Activated naive CD8-positive, alpha-beta T cell treated with anti-CD3 and anti-CD28 coated beads, Interleukin-2, amount 10 ng/mL, durations not matched to agents 7 days and 5 days (primary cell): Measurements from ENCODE around the gene OXT. TPM values are rescaled to one million over a fixed set of nuclear protein-coding genes. Genes with fewer than 3 reads are reported as not detected.

Experiments used
- ATAC-seq: fragments of 150-1000 bp; cut with Tn5 transposase; one replicate; pipeline ENCODE4 v1.10.0; 2021; ENCODE audit warnings: low read depth, moderate library complexity
- POLR2A ChIA-PET: fragments of 350-600 bp; sonication (Branson Sonifier 250); formaldehyde crosslinking; loops from one replicate; lab custom pipeline; 2021; ENCODE audit warnings: antibody characterized with exemption; lab: Charles Lee
- DNase-seq: peaks from one replicate; pipeline ENCODE4 v3.0.0; 2021
- H3K27ac Mint-ChIP-seq: one replicate; pipeline ENCODE4 v1.8.0; 2022; ENCODE audit warnings: mild to moderate bottlenecking, mixed read lengths
- H3K27me3 Mint-ChIP-seq: one replicate; pipeline ENCODE4 v1.8.0; 2022; ENCODE audit warnings: mild to moderate bottlenecking, moderate library complexity, mixed read lengths
- H3K36me3 Mint-ChIP-seq: one replicate; pipeline ENCODE4 v1.8.0; 2021; ENCODE audit warnings: mild to moderate bottlenecking, mixed read lengths
- H3K4me1 Mint-ChIP-seq: one replicate; pipeline ENCODE4 v1.8.0; 2021; ENCODE audit warnings: mixed read lengths
- H3K4me3 Mint-ChIP-seq: one replicate; pipeline ENCODE4 v1.8.0; 2022; ENCODE audit warnings: mild to moderate bottlenecking, moderate library complexity, mixed read lengths
- H3K9me3 Mint-ChIP-seq: one replicate; pipeline ENCODE4 v1.8.0; 2021; ENCODE audit warnings: mixed read lengths
- total RNA-seq, 2 experiments: library from RNA; stranded (reverse); gene quantifications; one replicate each; pipeline ENCODE4 v1.2.3, GENCODE V29; 2021

The OXT gene
- total RNA-seq, 2 experiments from 2014 or later, result 0.68 to 0.89 TPM

DNA sequence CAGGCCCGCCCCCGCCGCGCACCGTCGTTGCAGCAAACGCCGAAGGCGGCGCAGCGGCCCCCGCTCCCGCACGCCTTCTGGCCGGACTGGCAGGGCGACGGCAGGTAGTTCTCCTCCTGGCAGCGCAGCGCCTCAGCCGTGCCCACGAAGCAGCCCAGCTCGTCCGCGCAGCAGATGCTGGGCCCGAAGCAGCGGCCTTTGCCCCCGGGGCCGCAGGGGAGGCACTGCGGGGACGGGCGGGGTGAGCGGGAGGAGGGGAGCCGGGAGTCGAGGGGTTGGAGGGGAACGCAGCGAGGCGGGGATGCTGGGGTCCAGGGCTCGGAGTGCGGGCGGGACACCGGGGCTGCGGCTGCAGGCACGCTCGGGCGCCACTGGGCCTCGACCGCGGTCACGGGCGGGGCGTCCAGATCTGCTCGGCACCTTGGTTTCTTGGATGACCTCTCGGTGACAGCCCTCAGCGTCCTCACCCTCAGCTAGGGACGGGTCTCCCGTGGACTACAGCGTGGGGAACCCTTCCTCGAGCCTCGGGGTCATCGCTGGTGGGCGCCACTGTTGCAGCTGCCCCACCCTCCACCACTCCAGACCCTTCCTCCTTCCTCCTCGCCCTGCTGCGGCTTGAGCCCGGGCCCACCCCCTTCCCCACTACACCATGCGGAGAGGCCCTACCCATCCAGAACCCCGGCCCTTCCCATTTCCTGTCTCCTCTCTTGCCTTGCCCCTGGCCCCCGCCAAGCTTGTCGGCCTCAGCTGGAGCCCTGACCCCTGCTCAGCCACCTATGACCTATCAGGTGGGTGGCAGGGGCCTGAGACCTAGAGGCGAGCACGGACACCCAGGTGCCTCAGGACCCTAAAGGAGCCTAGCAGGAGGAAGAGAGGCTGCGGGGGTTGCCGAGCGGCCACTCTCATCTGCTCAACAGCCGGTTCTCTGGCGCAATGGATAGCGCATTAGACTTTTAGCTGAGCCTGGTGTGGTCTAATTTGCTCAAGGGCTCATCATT, 11.8 kb downstream of the OXT start:
- Mint-ChIP-seq H3K36me3 (no peaks in the 10 kb centered on the region), H3K27me3 (peaks cover 56% of the 10 kb centered on the region), H3K9me3 (no peaks in the 10 kb centered on the region), H3K4me3 (peak overlapping the region; percentile 28), H3K4me1 (peaks cover 5% of the 10 kb centered on the region), H3K27ac (no peak overlapping the region)
- POLR2A ChIA-PET, result interaction anchor here (1.3 kb wide), 1 partner anchor 9 kb away, joined by 3 read pairs; no protein-coding TSS in a partner anchor
- ATAC-seq (peak; percentile 34), DNase-seq (no peak)

DNA sequence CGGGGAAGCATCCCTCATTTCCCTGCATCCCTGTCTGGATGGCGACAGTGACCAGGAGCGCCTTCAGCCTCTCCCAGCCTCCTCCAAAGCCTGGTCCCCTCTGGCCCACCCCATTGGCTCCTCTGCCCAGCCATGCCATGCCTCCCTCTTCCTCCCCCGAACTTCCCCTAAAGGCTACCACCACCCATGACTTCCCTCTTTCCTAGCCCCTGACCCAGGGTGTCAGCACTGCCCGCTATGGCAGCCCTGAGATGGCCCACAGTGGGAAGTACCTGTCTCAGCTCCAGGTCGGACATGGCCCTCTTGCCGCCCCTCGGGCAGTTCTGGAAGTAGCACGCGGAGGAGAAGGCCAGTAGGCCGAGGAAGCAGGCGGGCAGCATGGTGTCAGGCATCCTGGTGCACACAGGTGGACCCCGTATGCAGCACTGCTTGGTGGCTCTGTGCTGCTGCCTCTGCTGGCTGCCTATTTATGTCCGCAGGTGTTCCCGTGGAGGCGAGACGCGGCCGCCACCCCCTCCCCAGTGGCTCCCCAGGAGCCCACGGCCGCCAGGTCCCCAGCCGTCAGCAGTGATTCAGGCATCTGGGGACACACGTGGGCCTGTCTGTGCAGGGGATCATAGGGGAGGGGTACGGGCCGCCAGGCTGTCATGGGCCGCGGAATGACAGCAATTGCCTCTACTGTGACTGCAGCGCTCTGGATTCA, 13.0 kb downstream of the OXT start, which contains the start of gene AVP:
TSS of gene AVP (minus strand) at position 442 of the 703 bp plus-strand sequence. CDS start at position 392, 50 bp downstream.
- POLR2A ChIA-PET, result interaction anchor here (1.3 kb wide), 1 partner anchor 8 kb away, joined by 3 read pairs; no protein-coding TSS in a partner anchor
- Mint-ChIP-seq H3K27ac (no peak within 1 kb of the TSS), H3K9me3 (no peaks in the 10 kb centered on the region), H3K4me3 (peak within 1 kb of the TSS; percentile 28), H3K36me3 (no peaks in the 10 kb centered on the region), H3K4me1 (peaks cover 5% of the 10 kb centered on the region), H3K27me3 (peaks cover 46% of the 10 kb centered on the region)
- DNase-seq, result no peak
- no peak for ATAC-seq

DNA sequence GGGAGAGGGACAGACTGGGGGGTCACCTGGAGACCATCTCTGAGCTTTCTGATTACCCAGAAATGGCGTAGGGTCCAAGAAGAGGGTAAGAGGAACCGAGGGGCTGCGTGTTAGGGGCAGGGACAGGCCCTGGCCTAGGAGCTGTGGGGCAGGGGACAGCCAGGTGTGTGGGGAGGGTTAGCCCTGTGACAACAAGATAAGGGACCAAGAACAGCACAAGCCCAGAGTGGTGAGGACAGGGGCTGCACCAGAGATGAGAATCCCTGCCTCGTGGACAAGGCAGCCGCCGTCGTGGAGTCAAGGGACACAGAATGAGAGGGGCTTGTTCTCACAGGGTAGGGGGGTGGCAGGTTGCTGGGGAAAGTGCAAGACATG, 13.6 kb downstream of the OXT start:
- peaks cover 40% of the 10 kb centered on the region for H3K27me3 Mint-ChIP-seq
- POLR2A ChIA-PET, result interaction anchor here (1.3 kb wide), 1 partner anchor 8 kb away, joined by 3 read pairs; no protein-coding TSS in a partner anchor
- no peak for DNase-seq

DNA sequence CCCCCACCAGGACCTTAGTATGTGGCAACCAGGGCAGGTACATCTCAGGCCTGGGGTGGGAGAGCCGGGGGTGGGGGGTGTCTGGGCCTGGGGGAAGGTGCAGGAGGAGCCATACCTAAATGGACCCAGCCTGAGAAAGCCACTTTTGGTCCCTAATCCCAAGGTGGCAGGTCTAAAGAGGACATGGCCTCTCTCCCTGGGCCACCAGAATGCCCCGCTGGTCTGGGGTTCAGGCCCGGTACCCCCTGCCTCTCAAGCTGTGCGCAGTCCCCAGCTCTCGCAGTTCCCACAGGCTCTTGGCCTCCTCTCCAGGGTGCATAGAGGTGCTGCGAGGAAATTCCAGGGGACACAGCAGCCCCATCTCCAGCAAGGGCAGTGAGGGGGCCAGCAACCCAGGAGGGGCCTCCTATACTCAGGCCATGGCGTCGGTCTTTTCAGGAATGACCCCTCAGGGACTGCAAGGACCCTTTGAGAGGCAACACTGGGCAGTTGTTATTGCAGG, 14.2 kb downstream of the OXT start:
- H3K4me3 Mint-ChIP-seq, result no peak overlapping the region
- no peak overlapping the region for H3K27ac Mint-ChIP-seq
- ATAC-seq (no peak), DNase-seq (no peak)
- POLR2A ChIA-PET, result no interaction called here
- peaks cover 35% of the 10 kb centered on the region for H3K27me3 Mint-ChIP-seq
- no peaks in the 10 kb centered on the region for H3K9me3 Mint-ChIP-seq
- no peaks in the 10 kb centered on the region for H3K36me3 Mint-ChIP-seq
- H3K4me1 Mint-ChIP-seq, result peaks cover 10% of the 10 kb centered on the region

More for the DNA sequence above, 13.6 kb downstream of the OXT start:
- Mint-ChIP-seq H3K27ac (no peak overlapping the region), H3K9me3 (no peaks in the 10 kb centered on the region), H3K4me1 (peaks cover 5% of the 10 kb centered on the region), H3K36me3 (no peaks in the 10 kb centered on the region), H3K4me3 (no peak overlapping the region)
- no peak for ATAC-seq

DNA sequence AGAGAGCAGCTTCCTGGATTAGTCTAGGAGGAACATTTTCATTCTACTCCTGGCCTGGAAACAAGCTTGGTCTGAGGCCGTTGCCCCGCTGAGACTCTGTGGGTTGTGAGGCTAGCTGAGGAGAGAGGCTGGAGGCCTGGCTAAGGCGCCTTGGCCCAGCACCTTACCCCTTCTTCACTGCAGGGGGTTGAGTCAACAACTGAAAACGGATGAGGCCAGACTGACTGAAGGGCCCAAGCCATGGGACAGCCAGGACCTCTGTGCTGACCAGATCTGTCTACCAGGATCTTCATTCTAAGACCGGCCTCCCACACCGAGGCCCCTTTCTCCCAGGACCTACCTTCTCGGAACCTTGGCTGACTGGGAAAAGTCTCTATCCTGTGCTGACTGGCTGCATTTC, 16.6 kb downstream of the OXT start:
- DNase-seq (no peak), ATAC-seq (no peak)
- H3K36me3 Mint-ChIP-seq, result no peaks in the 10 kb centered on the region
- H3K27me3 Mint-ChIP-seq, result peaks cover 26% of the 10 kb centered on the region
- H3K4me3 Mint-ChIP-seq, result no peak overlapping the region
- peaks cover 15% of the 10 kb centered on the region for H3K4me1 Mint-ChIP-seq
- no peak overlapping the region for H3K27ac Mint-ChIP-seq
- no peaks in the 10 kb centered on the region for H3K9me3 Mint-ChIP-seq
- POLR2A ChIA-PET, result no interaction called here

DNA sequence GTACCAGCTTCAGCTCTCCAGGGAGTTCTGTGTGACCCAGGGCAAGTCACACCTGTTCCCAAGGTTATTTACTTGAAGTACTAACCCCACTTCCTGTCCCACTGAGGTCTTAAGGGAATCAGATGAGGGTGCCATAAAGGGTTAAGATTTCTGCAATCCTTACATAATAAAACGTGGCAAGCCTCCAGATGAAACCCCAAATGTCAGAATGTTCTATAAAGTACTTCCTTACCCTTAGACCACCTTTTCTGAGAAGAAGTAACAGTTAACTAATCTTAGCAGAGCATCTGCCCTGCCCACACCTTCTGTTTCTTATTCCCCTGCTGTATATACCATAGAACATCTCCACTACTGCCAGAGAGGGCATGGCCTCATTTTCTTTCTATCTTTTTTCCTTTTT, 19.1 kb downstream of the OXT start:
- H3K4me3 Mint-ChIP-seq, result no peak overlapping the region
- H3K36me3 Mint-ChIP-seq, result no peaks in the 10 kb centered on the region
- no peak for DNase-seq
- no peak for ATAC-seq
- no peaks in the 10 kb centered on the region for H3K9me3 Mint-ChIP-seq
- POLR2A ChIA-PET, result interaction anchor here (0.7 kb wide), 1 partner anchor 379 kb away, joined by 3 read pairs; no protein-coding TSS in a partner anchor
- peaks cover 11% of the 10 kb centered on the region for H3K27me3 Mint-ChIP-seq
- peaks cover 20% of the 10 kb centered on the region for H3K4me1 Mint-ChIP-seq
- H3K27ac Mint-ChIP-seq, result no peak overlapping the region

DNA sequence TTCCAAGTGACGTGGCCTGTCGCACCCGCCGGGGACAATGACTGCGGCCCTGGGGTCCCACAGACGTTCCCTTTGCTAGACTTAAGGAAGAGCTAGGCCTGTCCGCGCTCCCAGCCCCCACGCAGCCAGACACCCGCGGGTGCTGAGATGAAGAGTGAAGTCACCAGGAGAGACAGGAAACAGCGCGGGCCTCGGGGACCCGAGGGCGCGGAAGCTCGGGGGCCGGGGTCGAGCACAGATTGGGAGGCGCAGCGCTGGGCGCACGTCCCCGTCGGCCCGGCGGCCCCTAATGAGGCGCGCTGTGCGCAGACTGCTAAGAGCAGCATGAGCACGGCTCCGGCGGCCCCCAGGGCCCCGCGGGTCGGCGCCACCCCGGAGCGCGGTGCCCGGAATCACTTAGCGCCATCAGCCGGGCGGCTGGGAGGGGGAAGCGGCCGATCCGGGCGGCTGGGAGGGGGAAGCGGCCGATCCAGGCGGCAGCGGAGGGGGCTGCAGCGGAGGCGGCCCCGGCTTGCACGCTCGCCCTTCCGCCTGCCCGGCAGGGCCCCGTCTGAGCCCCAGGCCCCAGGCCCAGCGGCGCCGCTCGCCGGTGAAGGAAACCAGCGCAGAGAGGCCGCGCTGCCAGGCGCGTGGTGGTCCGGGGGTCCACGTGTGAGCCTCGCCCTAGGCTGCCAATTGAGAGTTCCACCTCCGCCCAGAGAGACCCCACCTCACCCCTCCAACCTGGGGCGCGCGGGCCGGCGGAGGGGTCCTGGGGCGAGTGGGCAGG, 21.4 kb downstream of the OXT start:
- Mint-ChIP-seq H3K27me3 (peaks cover 11% of the 10 kb centered on the region), H3K4me3 (peak overlapping the region; percentile 93), H3K27ac (peak overlapping the region; percentile 97), H3K9me3 (no peaks in the 10 kb centered on the region), H3K4me1 (peaks cover 20% of the 10 kb centered on the region), H3K36me3 (no peaks in the 10 kb centered on the region)
- ATAC-seq (peak; percentile 71), DNase-seq (peak; percentile 72)
- POLR2A ChIA-PET, result interaction anchor here (0.9 to 2.3 kb wide), 8 partner anchors 8 to 111 kb away, joined by 3 to 13 read pairs (median 3); partner anchors contain the start of gene AVP

DNA sequence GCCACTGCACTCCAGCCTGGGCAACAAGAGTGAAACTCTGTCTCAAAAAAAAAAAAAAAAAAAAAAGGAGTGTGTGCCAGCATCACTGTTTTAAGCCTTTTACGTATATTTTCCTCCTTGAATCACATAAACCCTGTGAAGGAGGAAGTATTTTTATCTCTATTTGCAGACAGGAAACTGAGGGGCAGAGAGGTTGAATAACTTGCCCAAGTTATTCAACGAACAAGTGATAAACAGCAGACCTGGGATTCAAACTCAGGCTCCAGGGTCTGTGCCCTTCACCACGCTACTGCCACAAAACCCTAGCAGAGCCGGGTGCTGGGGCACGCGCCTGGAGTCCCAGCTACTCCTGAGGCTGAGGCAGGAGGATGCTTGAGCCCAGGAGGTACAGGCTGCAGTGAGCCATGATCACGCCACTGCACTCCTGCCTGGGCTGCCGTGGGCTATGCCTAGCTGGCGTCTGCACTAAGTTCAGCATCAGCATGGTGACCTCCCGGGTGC, 22.5 kb downstream of the OXT start:
- DNase-seq, result no peak
- H3K4me1 Mint-ChIP-seq, result peaks cover 20% of the 10 kb centered on the region
- peak overlapping the region; percentile 43 for H3K27ac Mint-ChIP-seq
- no peaks in the 10 kb centered on the region for H3K36me3 Mint-ChIP-seq
- POLR2A ChIA-PET, result interaction anchor here (1.3 to 2.3 kb wide), 2 partner anchors 7 to 16 kb away, joined by 3 to 13 read pairs; no protein-coding TSS in a partner anchor
- H3K9me3 Mint-ChIP-seq, result no peaks in the 10 kb centered on the region
- peak; percentile 13 for ATAC-seq
- H3K4me3 Mint-ChIP-seq, result peak overlapping the region; percentile 65
- peaks cover 13% of the 10 kb centered on the region for H3K27me3 Mint-ChIP-seq

DNA sequence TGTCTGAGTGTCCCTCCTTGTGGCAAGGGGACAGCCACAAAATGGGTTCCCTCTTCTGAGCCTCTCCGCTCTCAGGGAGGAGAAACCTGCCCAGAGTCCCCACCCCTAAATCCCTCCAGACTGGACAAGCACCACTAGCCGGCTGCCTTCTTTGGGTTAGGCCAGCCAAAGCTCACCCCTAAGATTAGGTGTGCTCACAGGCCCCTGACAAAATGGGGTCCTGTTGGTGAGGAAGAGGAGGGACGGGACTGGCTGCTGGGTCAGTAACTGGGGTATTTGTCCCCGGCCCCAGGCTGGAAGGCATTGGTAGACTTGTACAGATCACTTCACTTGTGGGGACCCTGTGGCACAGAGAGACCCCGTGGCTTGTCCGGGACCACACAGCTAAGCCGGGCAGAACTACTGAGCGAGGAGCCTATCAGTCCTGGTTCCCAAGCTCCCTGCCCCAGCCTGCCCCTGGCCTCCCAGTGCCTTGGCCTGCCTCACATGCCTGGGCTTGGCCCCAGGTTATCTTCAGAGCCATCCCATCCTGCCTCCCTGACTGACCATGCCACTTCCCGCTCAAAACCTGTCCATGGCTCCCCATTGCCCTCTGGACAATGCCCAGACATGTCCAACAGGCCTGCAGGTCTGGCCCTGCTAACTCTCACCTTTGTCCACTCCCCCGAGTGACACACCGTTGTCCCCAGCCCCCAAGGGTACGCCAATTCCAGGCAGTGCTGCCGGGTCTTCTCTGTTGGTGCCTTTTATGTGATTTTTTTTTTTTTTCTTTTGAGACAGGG, 23.6 kb downstream of the OXT start:
- no peaks in the 10 kb centered on the region for H3K9me3 Mint-ChIP-seq
- ATAC-seq (no peak), DNase-seq (no peak)
- H3K4me1 Mint-ChIP-seq, result peaks cover 20% of the 10 kb centered on the region
- H3K27me3 Mint-ChIP-seq, result peaks cover 18% of the 10 kb centered on the region
- no peak overlapping the region for H3K27ac Mint-ChIP-seq
- POLR2A ChIA-PET, result no interaction called here
- H3K4me3 Mint-ChIP-seq, result no peak overlapping the region
- H3K36me3 Mint-ChIP-seq, result no peaks in the 10 kb centered on the region

DNA sequence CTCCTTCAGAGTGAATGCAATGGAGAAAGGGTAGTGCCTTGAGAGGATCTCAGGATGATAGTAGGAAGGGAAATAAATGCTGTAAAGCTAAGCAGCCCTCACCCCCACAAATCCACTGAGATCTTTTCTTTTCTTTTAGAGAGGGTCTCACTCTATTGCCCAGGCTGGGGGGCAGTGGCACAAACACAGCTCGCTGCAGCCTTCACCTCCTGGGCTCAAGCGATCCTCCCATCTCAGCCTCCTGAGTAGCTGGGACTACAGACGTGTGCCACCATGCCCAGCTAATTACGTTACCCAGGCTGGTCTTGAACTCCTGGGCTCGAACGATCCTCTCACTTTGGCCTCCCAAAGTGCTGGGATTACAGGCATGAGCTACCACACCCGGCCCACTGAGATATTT, 29.1 kb downstream of the OXT start:
- Mint-ChIP-seq H3K4me1 (peaks cover 14% of the 10 kb centered on the region), H3K9me3 (no peaks in the 10 kb centered on the region), H3K27me3 (peaks cover 12% of the 10 kb centered on the region), H3K36me3 (no peaks in the 10 kb centered on the region), H3K27ac (no peak overlapping the region), H3K4me3 (no peak overlapping the region)
- POLR2A ChIA-PET, result interaction anchor here (2.8 kb wide), 1 partner anchor 8 kb away, joined by 13 read pairs; no protein-coding TSS in a partner anchor
- no peak for DNase-seq
- no peak for ATAC-seq

DNA sequence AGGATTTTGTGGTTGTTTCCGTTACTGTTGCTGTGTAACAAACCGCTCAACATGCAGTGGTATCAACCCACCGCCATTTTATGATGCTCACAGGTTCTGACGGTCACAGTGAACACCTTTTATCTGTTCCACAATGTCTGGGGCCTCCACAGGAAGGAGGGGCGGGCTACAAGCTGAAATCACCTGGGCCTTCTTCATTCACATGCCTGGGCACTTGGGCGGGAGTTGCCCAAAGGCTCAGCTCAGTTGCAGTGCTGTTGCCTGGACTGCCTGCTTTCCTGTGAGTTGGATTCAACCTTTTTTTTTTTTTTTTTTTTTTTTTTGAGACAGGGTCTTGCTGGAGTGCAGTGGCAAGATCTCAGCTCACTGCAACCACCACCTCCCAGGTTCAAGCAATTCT, 29.8 kb downstream of the OXT start:
- no peak overlapping the region for H3K4me3 Mint-ChIP-seq
- POLR2A ChIA-PET, result interaction anchor here (0.6 to 2.8 kb wide), 4 partner anchors 9 to 216 kb away, joined by 3 to 13 read pairs (median 7); no protein-coding TSS in a partner anchor
- H3K4me1 Mint-ChIP-seq, result peaks cover 14% of the 10 kb centered on the region
- ATAC-seq, result no peak
- H3K9me3 Mint-ChIP-seq, result no peaks in the 10 kb centered on the region
- no peak for DNase-seq
- no peaks in the 10 kb centered on the region for H3K36me3 Mint-ChIP-seq
- H3K27me3 Mint-ChIP-seq, result peaks cover 12% of the 10 kb centered on the region
- no peak overlapping the region for H3K27ac Mint-ChIP-seq
